Body of pancreas (tissue), 4 donors: ENCODE measurements around the gene PCK1. TPM values are rescaled to one million over a fixed set of nuclear protein-coding genes. Genes with fewer than 3 reads are reported as not detected.

Source experiments
- ATAC-seq: fragments of 150-250 bp; one replicate; pipeline ENCODE4 v1.9.1; 2016
- DNase-seq, 4 donors: peaks; one replicate each; pipeline ENCODE4 v3.0.0-alpha.2; 2019
- H3K27ac ChIP-seq, 4 donors: fragments of 200-600 bp; sonication (generic); 1 replicate in 3 of 4; 2 replicates in 1 of 4; pipeline versions ENCODE4 v1.5.1 to v1.6.1; 2016 to 2019; ENCODE audit warnings: mild to moderate bottlenecking in 1 of 4, mixed read lengths in 1 of 4, moderate library complexity in 1 of 4
- H3K27me3 ChIP-seq, 2 donors: fragments of 200-600 bp; sonication (generic); one replicate each; pipeline ENCODE4 v1.6.0; 2016; ENCODE audit warnings: mild to moderate bottlenecking in 1 of 2
- H3K36me3 ChIP-seq, 2 donors: fragments of 200-600 bp; sonication (generic); replicated peaks in 1 of 2; 2 replicates each; pipeline ENCODE4 v1.5.1; 2016; ENCODE audit warnings: low read depth in 2 of 2; ENCODE audit not compliant: insufficient read depth in 1 of 2
- H3K4me1 ChIP-seq: fragments of 200-600 bp; sonication (generic); one replicate; pipeline ENCODE4 v1.6.0; 2016
- H3K4me3 ChIP-seq, 2 donors: fragments of 200-600 bp; sonication (generic); 1 replicate in 1 of 2; 2 replicates in 1 of 2; pipeline ENCODE4 v1.5.1; 2016 to 2019
- H3K9me3 ChIP-seq, 3 donors: fragments of 200-600 bp; sonication (generic); 1 replicate in 2 of 3; 2 replicates in 1 of 3; pipeline ENCODE4 v1.5.1; 2016
- POLR2A ChIP-seq, 3 donors: fragments of 450-650 bp; IDR thresholded peaks; one replicate each; pipeline ENCODE4 v1.6.1; 2016; ENCODE audit warnings: antibody characterized with exemption in 3 of 3, mild to moderate bottlenecking in 2 of 3
- WGBS, 2 donors: methylation state at CpG; one replicate each; pipeline ENCODE4 v1.1.5; 2017; 5-methylcytosine and 5-hydroxymethylcytosine counted together
- intact Hi-C: fragments of 100-400 bp; cut with DNase I; formaldehyde crosslinking; loops from one replicate; pipeline ENCODE4 v1.15.1; 2023
- total RNA-seq, 2 donors: library from RNA; depleted of rRNA; stranded (reverse); fragments of >200 nt; gene quantifications; one replicate each; pipeline ENCODE4 v1.1.0, GENCODE V29; 2016
- TF ChIP-seq, protein P1 (sequence below), 7 experiments: fragments of 450-650 bp in 4 of 7; fragments of 200-600 bp in 3 of 7; sonication (generic) in 3 of 7; IDR thresholded peaks; one replicate each; pipeline ENCODE4 v1.5.1; 2016 to 2019; ENCODE audit warnings: antibody characterized with exemption in 7 of 7

PCK1 gene
- total RNA-seq, 2 donors from 2014 or later, result 14.3 to 33.3 TPM

DNA sequence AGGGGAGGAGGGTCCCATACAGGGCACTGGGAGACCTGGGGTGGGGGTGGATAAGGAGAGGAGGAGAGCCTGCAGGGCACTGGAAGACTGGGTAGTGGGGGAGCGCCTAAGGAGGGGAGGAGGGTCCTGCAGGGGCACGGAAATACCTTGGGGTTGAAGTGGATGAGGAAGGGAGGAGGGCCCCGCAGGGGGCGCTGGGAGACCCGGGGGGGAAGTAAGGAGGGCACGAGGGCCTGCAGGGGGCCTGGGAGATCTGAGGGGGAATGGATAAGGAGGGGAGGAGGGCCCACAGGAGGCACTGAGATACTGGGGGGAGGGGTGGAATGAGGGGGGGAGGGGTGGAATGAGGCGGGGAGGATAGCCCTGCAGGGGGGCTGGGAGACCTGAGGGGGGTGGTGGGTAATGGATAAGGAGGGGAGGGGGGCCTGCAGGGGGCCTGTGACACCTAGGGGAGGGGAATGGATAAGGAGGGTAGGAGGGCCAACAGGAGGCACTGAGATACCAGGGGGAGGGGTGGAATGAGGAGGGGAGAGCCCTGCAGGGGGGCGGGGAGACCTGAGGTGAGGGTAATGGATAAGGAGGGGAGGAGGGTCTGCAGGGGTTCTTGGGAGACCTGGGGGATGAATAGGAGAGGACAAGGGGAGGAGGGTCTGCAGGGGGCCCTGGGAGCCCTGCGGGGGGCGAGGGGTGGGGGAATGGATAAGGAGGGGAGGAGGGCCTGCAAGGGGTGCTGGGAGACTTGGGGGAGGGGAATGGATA, 35.4 kb upstream of the PCK1 start:
- ATAC-seq (no peak), DNase-seq (no peak)
- Histone ChIP-seq H3K27me3 (no peaks in the 10 kb centered on the region), H3K27ac (no peak overlapping the region), H3K4me3 (no peak overlapping the region), H3K4me1 (no peaks in the 10 kb centered on the region), H3K36me3 (no peaks in the 10 kb centered on the region), H3K9me3 (no peaks in the 10 kb centered on the region)
- TF ChIP-seq POLR2A (IDR thresholded peaks at IDR 0.05), result no peak
- TF ChIP-seq, protein P1, sequence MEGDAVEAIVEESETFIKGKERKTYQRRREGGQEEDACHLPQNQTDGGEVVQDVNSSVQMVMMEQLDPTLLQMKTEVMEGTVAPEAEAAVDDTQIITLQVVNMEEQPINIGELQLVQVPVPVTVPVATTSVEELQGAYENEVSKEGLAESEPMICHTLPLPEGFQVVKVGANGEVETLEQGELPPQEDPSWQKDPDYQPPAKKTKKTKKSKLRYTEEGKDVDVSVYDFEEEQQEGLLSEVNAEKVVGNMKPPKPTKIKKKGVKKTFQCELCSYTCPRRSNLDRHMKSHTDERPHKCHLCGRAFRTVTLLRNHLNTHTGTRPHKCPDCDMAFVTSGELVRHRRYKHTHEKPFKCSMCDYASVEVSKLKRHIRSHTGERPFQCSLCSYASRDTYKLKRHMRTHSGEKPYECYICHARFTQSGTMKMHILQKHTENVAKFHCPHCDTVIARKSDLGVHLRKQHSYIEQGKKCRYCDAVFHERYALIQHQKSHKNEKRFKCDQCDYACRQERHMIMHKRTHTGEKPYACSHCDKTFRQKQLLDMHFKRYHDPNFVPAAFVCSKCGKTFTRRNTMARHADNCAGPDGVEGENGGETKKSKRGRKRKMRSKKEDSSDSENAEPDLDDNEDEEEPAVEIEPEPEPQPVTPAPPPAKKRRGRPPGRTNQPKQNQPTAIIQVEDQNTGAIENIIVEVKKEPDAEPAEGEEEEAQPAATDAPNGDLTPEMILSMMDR (IDR thresholded peaks at IDR 0.05), result no peak
- intact Hi-C loops, result loop anchor here (10.0 kb wide), 1 partner anchor 679 kb away; no protein-coding TSS in a partner anchor
- 36 to 54% methylated on average over 4 to 8 of the region's 10 CpGs for WGBS, 2 donors

DNA sequence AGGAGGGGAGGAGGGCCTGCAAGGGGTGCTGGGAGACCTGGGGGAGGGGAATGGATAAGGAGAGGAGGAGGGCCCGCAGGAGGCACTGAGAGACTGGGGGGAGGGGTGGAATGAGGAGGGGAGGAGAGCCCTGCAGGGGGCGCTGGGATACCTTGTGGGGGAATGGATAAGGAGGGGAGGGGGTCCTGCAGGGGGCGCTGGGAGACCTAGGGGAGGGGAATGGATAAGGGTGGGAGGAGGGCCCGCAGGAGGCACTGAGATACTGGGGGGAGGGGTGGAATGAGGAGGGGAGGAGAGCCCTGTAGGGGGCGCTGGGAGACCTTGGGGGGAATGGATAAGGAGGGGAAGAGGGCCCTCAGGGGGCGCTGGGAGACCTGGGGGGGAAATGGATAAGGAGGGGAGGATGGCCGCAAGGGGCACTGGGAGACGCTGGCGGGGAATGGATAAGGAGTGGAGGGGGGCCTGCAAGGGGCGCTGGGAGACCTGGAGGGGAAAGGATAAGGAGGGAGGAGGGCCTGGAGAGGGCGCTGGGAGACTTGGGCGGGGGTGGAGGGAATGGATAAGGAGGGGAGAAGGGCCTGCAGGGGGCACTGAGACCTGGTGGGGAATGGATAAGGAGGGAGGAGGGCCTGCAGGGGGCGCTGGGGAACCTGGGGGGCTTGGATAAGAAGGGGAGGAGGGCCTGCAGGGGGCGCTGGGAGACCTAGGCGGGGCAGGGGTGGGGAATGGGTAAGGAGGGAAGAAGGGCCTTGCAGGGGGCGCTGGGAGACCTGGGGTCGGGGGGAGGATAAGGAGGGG, 34.6 kb upstream of the PCK1 start:
- no peaks in the 10 kb centered on the region for H3K27me3 ChIP-seq
- H3K36me3 ChIP-seq, result no peaks in the 10 kb centered on the region
- ATAC-seq (no peak), DNase-seq (no peak)
- no peak overlapping the region for H3K4me3 ChIP-seq
- H3K27ac ChIP-seq, result no peak overlapping the region
- H3K9me3 ChIP-seq, result no peaks in the 10 kb centered on the region
- H3K4me1 ChIP-seq, result no peaks in the 10 kb centered on the region
- intact Hi-C loops, result loop anchor here (10.0 kb wide), 1 partner anchor 679 kb away; no protein-coding TSS in a partner anchor
- WGBS, 2 donors, result 55 to 62% methylated on average over 13 to 17 of the region's 17 CpGs
- TF ChIP-seq, protein P1 (IDR thresholded peaks at IDR 0.05), result no peak
- TF ChIP-seq POLR2A (IDR thresholded peaks at IDR 0.05), result no peak

DNA sequence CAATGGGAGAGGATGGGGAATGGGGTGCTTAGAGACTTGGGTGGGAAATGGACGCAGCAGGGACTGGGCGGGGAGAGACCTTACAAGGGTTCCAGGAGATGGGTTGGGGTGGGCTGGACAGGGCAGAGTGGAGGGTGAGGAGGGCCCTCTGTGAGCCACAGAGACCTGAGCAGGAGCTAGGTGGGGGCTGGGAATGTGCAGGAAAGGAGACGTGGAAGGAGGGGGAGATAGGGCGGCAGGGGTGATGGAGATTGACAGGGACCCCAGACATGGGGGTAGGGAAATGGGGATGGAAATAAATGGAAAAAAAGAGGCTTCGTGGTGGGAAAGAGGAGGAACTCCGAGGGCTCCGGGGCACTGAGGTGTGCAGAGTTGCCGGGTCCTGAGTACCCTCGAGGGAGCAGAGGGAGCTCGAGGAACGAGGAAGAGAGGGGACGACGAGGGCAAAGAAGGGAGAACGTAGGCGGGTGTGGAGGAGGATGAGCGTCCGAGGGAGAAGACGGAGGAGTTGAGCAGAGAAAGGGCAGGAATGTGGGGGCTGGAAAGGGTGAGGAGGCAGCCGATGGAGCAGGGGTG, 33.9 kb upstream of the PCK1 start:
- Histone ChIP-seq H3K4me1 (no peaks in the 10 kb centered on the region), H3K36me3 (no peaks in the 10 kb centered on the region), H3K9me3 (no peaks in the 10 kb centered on the region), H3K27me3 (no peaks in the 10 kb centered on the region), H3K27ac (no peak overlapping the region), H3K4me3 (no peak overlapping the region)
- DNase-seq (no peak), ATAC-seq (no peak)
- intact Hi-C loops, result loop anchor here (10.0 kb wide), 1 partner anchor 678 kb away; no protein-coding TSS in a partner anchor
- WGBS, 2 donors, result 33 to 35% methylated on average over 19 of the region's 19 CpGs
- TF ChIP-seq POLR2A (IDR thresholded peaks at IDR 0.05), result no peak
- TF ChIP-seq, protein P1 (IDR thresholded peaks at IDR 0.05), result no peak

DNA sequence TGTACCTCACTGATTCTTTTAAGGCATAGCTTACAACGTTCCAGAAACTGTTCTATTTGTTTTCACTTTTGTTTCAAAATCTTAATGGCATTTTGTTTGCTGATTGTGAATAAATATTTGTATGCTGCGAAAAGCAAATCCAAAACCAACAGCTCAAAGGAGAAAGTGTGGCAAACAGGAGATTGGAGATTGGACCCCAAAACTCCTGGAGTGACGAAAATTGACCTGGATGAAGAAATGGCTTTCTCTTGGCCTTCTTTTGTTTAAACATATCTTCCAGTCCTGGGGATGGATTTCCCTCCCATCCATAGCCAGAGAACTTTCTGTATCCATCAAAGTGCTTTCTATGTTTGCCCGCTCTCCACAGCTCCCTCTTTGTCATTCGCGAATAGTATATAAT, 33.2 kb upstream of the PCK1 start:
- H3K4me3 ChIP-seq, result no peak overlapping the region
- no peaks in the 10 kb centered on the region for H3K4me1 ChIP-seq
- H3K9me3 ChIP-seq, result no peaks in the 10 kb centered on the region
- H3K27ac ChIP-seq, result no peak overlapping the region
- ATAC-seq (no peak), DNase-seq (no peak)
- intact Hi-C loops, result loop anchor here (10.0 kb wide), 1 partner anchor 677 kb away; no protein-coding TSS in a partner anchor
- no peaks in the 10 kb centered on the region for H3K36me3 ChIP-seq
- TF ChIP-seq POLR2A (IDR thresholded peaks at IDR 0.05), result no peak
- TF ChIP-seq, protein P1 (IDR thresholded peaks at IDR 0.05), result no peak
- H3K27me3 ChIP-seq, result no peaks in the 10 kb centered on the region
- 53 to 59% methylated on average over 6 of the region's 6 CpGs for WGBS, 2 donors
